GM13976 (cell line): ENCODE measurements around the gene PTGS1.

Experiments used
- DNase-seq: peaks from one replicate; pipeline ENCODE4 v3.0.0; 2012; ENCODE audit warnings: low spot score
- CTCF ChIP-seq: IDR thresholded peaks from 2 replicates; pipeline ENCODE4 v1.5.1; 2012; ENCODE audit warnings: borderline replicate concordance, mild to moderate bottlenecking; ENCODE audit not compliant: insufficient read depth; ENCODE audit errors: extremely low read depth, missing control alignments, control extremely low read depth
- in situ Hi-C: fragments of 300-500 bp; cut with MboI; formaldehyde crosslinking; loops from one replicate; pipeline ENCODE4 v1.12.0; 2022; ENCODE audit warnings: low sequenced_read_pairs, mixed read lengths, inconsistent platforms; ENCODE audit not compliant: unreplicated experiment

The PTGS1 gene

GRCh38 chr9:122332083-122332482 lies 38.7 kb upstream of the PTGS1 start:
- DNase-seq: no peak
- in situ Hi-C loops: no loop called here
- no peak for TF ChIP-seq CTCF

- DNase-seq: no peak
- in situ Hi-C loops: no loop called here
- no peak for TF ChIP-seq CTCF
Observed at GRCh38 chr9:122332644-122333043, 38.2 kb upstream of the PTGS1 start.

GRCh38 chr9:122333169-122333808 lies 37.5 kb upstream of the PTGS1 start:
- no peak for TF ChIP-seq CTCF
- in situ Hi-C loops: no loop called here
- no peak for DNase-seq

GRCh38 chr9:122334916-122335315 lies 35.9 kb upstream of the PTGS1 start:
- in situ Hi-C loops: no loop called here
- no peak for TF ChIP-seq CTCF
- no peak for DNase-seq

- TF ChIP-seq CTCF: no peak
- no peak for DNase-seq
- in situ Hi-C loops: no loop called here
Observed at GRCh38 chr9:122336189-122336588, 34.6 kb upstream of the PTGS1 start.

- in situ Hi-C loops: no loop called here
- no peak for TF ChIP-seq CTCF
- DNase-seq: no peak
Observed at GRCh38 chr9:122336866-122337555, 33.8 kb upstream of the PTGS1 start.
